Right renal cortex interstitium (tissue), 3 donors: Measurements from ENCODE around the gene LRRC4B. TPM values are rescaled to one million over a fixed set of nuclear protein-coding genes. Genes with fewer than 3 reads are reported as not detected.
"Not testable (repeated sequence)": the region's sequence is repeated elsewhere in the genome, so short reads cannot be mapped to it uniquely, and the experiment has no call there.

Source experiments
- DNase-seq, 3 donors: peaks; one replicate each; pipeline ENCODE4 v3.0.0-alpha.2; 2013; ENCODE audit warnings: low read depth in 3 of 3, low spot score in 2 of 3
- polyA plus RNA-seq, 3 donors: library from polyadenylated mRNA; unstranded; fragments of 120-200 nt; gene quantifications; one replicate each; pipeline ENCODE4 v1.2.1, GENCODE V29; 2013; ENCODE audit not compliant: insufficient read length in 3 of 3

LRRC4B gene
- polyA plus RNA-seq: 10 to 100 TPM; 12.6 to 15.6 (median 15.0) TPM

DNA sequence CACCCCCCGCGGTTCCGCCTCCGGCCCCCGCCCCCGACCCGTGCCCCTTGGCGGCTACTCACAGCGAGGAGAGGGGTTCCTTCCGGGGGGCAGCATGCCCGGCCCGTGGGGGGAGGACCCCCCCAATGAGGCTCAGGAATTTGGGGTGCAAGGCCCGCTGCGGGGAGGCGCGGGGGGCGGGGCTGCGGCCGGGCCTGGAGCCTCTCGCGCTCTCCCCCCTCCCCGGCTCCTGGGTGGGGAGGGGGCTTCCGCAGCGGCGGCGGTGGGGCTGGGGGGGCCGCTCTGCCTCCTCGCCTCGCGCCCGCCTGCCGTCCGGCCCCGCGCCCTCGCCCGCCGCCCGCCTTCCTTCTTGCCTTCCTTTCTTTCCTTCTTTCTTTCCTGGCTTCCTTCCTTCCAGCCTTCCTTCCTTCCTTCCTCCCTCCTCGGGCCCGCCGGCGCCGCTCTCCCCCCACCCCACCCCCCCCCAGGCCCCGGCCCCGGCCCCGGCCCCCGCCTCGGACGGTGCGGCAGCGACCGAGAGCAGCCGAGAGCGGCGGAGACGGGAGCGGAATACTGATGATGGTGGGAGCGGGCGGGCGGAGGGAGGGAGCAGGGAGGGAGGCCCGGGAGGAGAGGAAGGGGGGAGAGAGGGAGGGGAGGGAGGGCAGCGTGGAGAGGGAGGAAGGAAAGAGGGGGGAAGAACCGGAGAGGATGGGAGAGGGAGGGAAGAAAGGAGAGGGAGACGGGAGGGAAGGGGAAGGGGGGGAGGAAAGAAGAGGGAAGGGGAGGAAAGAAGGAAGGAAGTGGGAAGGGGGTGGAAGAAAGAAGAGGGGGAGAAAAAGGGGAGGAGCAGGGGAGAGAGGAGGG is at the start of gene LRRC4B:
Gene LRRC4B (minus strand): TSS at position 554 of the 846 bp plus-strand sequence. CDS start 19,597 bp downstream, outside the sequence.
- DNase-seq: peak in 1 of 3 donors; percentile 64

GRCh38 chr19:50612504-50613404 is 44.5 kb upstream of the LRRC4B start:
- DNase-seq: not testable (repeated sequence)

DNA sequence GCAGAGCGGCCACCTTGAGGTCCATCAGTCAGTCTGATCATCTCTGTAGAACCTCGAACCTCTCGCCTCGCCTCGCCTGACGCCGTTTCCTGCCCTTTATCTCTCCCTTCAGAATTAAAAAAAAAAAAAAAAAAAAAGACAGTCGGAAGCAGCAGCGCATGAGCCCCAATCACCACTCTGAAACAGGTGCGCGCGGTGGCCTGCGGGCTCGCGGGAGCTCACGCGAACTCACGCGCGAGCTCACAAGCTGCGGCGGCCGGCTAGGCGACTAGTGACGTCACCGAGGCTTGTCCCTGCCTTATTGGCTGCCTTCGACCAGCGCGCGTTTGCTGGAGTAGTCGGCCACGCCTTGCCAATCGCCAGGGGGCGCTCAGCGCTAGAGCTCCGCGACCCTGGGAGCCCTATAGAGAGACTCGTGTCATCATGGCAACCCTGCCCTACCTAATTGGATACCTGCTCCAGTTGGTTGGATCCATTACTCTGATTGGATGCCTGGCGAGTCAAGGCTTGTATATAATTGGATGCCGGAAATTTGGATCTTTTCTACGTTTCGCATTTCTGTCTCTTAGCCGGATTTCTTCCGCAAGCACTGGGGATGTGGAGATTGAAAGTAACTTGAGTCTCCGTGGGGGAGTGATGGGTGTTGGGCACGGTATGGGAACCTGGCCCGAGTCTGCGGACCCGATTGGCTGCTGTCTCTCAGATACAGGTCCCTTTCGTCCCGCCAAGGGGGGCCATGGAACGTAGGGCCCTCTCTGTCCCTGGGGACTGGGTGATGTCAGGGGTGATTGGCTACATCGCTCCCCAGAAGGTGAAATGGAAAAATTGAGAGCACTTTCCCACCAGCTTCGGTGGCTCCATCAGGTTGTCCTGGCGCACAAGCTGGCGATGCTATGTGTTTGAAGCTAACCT is 39.9 kb upstream of the LRRC4B start:
- DNase-seq: peak; percentile 75 to 82 (median 76)

DNA sequence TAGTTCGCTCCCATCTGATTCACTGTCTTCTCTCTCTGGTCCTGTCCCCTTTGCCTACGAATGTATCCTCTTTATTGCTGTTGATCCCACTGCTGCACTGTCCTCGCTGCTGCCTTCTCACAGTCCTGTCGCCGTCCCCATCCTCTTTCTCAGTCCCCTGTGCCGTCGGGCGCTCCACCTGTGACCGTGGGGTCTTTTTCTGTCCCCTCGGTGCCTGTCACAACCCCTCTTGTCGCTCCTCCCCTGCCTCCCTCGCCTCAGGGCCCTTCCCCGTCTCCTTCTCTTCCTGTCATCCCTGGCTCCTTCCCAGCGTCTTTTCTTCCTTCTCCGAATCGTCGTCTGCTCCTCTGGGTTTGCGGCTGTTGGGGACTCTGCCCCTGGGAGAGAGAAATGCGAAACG is 39.2 kb upstream of the LRRC4B start:
- DNase-seq: no peak

- DNase-seq: peak in 1 of 3 donors; percentile 10
These were observed 38.0 kb upstream of the LRRC4B start for GRCh38 chr19:50606059-50606836.

- not testable (repeated sequence) for DNase-seq
These were observed 36.2 kb upstream of the LRRC4B start for GRCh38 chr19:50604264-50605073.

GRCh38 chr19:50602935-50603334 is 34.7 kb upstream of the LRRC4B start:
- no peak for DNase-seq

DNA sequence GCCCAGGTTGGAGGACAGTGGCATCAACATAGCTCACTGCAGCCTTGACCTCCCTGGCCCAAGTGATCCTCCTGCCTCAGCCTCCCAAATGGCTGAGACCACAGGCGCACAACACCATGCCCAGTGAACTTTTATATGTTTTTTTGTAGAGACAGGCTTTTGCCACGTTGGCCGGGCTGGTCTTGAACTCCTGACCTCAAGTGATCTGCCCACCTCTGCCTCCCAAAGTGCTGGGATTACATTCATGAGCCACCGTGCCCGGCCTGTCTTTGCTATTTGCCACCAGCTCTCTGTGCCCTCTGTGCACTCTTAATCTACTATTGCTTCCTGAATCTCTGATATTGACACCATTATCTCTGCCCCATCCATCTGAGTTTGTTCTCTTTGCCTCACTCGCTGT is 34.3 kb upstream of the LRRC4B start:
- no peak for DNase-seq

GRCh38 chr19:50602089-50602422 is 33.8 kb upstream of the LRRC4B start:
- DNase-seq: no peak

DNA sequence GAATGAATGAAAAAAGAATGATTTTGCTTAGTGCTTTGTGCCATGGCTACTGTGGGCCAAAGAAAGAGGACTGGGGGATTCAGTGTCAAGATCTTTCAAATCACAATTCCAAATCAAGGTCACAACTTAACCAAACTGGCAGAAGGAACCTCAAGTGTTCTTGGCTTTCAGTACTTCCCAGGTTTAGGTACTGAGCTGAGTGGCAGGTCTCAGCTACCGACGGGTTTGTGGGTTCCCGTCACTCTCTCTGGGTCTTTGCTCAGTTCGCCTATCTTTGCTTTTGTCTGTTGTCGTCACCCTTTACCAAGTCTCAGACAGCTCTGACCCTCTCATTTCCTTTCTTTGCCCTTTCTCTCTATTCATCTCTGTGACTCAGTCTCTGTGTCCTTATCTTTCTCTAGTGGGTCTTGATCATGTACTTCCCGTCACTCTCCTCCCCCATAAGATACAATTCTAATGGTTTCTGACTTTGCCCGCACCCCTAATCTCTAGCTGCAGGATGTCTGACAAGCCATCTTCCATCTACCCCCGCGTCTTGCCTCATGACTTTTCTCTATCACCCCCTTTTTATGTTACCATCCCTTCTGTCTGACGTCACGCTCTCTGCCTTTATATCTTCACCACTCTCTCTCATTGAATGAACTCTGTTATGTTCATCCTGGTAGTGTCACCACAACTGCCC is 33.3 kb upstream of the LRRC4B start:
- DNase-seq: no peak

- no peak for DNase-seq
These were observed 31.2 kb upstream of the LRRC4B start for GRCh38 chr19:50599427-50599826.

- DNase-seq: no peak
These were observed 22.0 kb upstream of the LRRC4B start for GRCh38 chr19:50590191-50590590.

- not testable (repeated sequence) for DNase-seq
These were observed 13.8 kb upstream of the LRRC4B start for GRCh38 chr19:50581795-50582660.

GRCh38 chr19:50580970-50581634 is 12.9 kb upstream of the LRRC4B start:
- DNase-seq: no peak

- DNase-seq: no peak
These were observed 12.0 kb upstream of the LRRC4B start for GRCh38 chr19:50580240-50580639.

DNA sequence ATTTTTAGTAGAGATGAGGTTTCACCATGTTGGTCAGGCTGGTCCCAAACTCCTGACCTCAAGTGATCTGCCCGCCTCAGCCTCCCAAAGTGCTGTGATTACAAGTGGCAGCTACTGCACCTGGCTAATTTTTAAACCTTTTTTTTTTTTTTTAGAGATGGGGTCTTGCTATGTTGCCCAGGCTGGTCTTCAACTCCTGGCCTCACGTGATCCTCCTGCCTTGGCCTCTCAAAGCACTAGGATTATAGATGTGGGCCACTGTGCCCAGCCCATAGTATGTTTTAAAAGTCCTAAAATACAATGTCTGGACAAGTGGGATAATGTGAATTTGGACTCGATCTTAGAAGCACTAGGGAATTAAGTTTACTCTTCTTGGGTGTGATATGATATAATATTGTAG is 8.5 kb upstream of the LRRC4B start:
- DNase-seq: not testable (repeated sequence)
